HG03103 (cell line): ENCODE results near the gene GZMM.
A peak's percentile ranks its signal among the peaks of the same experiment; 100 is the strongest.

Source experiments
- ATAC-seq: cut with Tn5 transposase; IDR thresholded peaks from one replicate; pipeline ENCODE4 v1.9.1; 2021; ENCODE audit warnings: low read depth; ENCODE audit not compliant: unreplicated experiment

GZMM gene

DNA sequence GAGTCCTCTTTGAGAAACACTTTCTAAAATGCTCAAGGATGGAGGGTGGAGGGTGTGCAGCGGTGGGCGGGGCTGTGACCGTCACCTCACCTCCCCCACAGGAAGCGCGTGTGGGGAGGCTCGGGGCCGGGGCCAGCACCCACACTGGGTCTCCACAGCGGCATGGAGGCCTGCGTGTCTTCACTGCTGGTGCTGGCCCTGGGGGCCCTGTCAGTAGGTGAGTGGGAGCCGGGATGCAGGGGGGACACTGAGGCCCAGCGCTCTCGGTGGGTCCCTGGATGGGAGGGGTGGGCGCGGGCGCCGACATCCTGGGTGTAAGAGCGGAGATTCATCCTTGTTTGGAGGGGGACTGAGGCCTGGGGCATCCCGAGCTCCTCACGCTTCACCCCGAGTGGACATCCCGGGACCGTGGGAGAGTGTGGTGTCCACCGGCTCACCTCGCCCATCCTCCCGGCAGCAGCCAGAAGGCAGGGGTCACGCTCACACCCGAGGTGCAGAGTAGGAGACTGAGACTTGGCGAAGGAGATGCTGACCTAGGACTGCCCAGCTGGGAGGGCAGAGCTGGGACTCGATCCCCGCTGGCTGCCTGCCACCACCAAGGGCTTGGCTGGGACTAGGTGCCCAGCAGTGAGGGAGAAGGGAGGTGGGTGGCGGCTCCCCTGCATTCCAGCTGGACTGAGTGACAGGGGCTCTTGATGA lies at the start of gene GZMM:
Gene GZMM, plus strand, starts transcription at position 144 of the 699 bp plus-strand sequence. Its CDS starts 19 bp downstream, at position 163.
- ATAC-seq = no peak

DNA sequence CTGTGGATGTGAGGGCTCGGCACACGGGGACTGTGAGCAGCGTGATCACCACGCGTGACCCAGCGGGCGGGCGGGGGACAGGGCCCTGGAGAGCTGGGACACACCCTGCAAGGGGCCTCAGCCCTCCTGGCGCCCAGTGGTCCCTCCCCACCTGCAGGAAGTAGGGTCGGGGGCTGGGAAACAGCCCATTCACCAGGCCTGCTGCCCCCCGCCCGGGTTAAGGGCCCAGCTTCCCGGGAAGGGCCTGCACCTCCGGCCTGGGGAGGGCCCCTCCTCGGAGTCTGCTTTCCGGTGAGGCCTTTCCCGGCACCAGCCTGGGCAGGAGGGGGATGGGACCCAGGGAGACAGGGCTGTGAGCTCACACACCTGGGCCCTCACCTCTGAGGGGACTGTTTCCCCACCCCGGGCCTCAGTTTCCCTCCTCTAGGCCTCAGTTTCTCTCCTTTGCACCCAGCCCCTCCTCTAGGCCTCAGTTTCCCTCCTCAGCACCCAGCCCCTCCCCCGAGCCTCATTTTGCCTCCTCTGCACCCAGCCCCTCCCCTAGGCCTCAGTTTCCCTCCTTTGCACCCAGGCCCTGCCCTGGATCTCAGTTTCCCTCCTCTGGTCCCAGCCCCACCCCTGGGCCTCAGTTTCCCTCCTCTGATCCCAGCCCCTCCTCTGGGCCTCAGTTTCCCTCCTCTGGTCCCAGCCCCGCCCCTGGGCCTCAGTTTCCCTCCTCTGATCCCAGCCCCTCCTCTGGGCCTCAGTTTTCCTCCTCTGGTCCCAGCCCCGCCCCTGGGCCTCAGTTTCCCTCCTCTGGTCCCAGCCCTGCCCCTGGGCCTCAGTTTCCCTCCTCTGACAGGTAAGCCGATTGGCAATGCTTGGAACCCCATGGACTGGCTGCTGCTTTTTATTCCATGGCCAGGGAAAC lies 49.4 kb upstream of the GZMM start:
- no peak for ATAC-seq

DNA sequence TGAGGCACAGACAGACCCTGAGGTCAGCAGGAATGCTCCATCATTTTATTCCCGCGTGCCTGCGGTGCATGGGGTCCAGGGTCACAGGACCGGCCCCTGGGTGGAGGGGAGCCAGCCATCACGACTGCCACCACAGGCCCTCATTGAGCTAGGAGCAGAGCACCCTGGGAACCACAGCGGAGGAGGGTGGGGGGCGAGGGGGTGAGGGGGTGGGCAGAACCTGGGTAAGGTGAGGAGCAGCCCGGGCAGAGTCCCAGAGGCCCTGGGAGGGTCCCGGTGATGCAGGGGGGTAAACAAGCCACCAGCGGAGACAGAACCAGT lies 48.8 kb upstream of the GZMM start:
- ATAC-seq = no peak

DNA sequence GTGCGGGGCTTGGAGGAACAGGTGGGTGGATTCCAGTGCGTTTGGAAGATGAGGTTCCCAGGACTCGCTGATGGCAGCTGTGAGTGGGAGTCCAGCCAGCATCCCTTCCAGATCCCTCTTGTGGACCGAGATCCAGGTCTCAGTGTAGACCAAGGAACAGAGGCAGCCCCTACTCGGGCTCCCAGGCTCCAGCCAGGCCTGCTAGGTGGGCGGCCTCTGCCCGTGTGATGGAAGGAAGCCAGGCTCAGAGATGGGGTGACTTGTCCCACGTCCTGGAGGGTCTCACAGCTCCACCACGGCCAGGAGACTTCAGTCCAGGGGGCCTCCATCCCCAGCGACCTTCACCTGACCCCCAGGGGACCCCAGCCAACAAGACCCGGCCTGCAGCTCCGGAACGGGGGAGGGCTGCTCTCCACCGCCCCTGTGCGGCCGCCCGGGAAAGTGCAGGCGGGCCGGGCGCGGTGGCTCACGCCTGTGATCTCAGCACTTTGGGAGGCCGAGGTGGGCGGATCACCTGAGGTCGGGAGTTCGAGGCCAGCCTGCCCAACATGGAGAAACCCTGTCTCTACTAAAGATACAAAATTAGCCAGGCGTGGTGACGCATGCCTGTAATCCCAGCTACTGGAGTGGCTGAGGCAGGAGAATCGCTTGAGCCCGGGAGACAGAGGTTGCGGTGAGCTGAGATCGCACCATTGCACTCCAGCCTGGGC lies 48.3 kb upstream of the GZMM start:
- ATAC-seq = no peak

DNA sequence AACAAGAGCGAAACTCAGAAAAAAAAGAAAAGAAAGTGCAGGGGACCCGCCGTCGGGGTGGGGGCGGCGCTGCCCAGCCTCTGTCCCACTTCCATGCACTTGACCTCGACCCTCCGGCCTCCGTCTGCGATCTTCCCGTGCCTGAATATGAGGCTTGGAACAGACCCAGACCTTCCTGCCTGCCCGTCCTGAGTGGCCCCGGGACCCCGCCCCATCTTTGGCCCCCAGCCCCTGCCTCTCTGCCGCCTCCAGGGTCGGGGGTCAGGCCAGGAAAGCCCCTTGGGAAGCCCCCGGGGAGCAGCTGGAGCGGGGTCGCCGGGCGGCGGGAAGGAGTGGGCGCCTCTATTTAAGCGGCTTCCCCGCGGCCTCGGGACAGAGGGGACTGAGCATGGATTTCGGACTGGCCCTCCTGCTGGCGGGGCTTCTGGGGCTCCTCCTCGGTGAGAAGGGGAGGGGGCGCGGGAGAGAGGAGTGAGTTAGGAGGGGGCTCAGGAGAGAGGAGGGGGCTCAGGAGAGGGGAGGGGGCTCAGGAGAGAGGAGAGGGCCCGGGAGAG lies 47.7 kb upstream of the GZMM start, which contains the start of gene MADCAM1:
Gene MADCAM1, plus strand, starts transcription at position 375 of the 554 bp plus-strand sequence. Its CDS starts 14 bp downstream, at position 389.
- ATAC-seq = no peak

DNA sequence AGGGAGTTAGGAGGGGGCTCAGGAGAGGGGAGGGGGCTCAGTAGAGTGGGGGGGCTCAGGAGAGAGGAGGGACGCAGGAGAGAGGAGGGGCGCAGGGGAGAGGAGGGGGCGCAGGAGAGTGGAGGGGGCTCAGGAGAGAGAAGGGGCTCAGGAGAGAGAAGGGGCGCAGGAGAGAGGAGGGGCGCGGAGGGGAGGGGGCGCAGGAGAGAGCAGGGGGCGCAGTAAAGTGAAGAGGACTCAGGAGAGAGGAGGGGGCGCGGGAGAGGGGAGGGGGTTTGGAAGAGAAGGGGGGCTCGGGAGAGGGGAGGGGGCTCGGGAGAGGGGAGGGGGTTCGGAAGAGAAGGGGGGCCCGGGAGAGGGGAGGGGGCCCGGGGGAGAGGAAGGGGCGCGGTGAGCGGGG lies 46.9 kb upstream of the GZMM start:
- no peak for ATAC-seq

DNA sequence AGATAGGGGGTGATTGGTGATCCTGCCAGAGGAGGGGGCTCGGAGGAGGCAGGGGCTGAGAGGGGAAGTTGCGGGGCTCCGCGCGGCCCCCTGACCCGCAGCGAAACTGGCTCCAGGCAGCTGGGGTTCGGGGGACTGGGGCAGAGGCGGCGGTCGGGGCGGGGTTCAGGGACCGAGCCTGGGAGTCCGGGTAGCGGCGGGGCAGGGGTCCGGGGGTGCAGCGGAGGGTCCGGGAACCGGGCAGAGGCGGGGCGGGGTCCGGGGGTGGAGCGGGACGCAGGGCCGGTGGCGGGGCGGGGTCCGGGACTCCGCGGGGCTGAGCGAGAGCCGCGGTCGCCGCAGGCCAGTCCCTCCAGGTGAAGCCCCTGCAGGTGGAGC lies 46.4 kb upstream of the GZMM start:
- no peak for ATAC-seq

DNA sequence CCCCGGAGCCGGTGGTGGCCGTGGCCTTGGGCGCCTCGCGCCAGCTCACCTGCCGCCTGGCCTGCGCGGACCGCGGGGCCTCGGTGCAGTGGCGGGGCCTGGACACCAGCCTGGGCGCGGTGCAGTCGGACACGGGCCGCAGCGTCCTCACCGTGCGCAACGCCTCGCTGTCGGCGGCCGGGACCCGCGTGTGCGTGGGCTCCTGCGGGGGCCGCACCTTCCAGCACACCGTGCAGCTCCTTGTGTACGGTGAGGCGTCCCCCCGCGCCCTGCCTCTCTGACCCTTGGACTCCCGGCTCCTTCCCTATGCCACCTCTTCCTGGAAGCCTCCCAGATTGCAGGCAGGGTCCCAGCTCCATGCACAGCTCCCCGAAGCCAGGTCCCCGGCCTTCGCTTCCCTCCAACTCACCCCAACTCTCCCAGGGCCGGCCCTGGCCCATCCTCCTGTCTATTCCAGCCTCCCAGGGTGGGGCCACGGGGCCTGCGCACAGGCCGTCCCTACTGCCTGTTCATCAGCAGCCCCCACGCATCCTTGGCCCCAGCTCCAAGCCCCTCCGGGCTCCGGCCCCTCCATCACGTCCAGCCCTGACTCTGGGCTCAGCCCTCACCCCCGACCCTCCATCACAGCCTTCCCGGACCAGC lies 45.9 kb upstream of the GZMM start:
- no peak for ATAC-seq

DNA sequence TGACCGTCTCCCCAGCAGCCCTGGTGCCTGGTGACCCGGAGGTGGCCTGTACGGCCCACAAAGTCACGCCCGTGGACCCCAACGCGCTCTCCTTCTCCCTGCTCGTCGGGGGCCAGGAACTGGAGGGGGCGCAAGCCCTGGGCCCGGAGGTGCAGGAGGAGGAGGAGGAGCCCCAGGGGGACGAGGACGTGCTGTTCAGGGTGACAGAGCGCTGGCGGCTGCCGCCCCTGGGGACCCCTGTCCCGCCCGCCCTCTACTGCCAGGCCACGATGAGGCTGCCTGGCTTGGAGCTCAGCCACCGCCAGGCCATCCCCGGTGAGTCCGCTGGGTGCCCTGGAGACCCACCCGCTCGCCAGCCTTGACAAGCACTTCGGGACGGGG lies 45.4 kb upstream of the GZMM start:
- no peak for ATAC-seq

DNA sequence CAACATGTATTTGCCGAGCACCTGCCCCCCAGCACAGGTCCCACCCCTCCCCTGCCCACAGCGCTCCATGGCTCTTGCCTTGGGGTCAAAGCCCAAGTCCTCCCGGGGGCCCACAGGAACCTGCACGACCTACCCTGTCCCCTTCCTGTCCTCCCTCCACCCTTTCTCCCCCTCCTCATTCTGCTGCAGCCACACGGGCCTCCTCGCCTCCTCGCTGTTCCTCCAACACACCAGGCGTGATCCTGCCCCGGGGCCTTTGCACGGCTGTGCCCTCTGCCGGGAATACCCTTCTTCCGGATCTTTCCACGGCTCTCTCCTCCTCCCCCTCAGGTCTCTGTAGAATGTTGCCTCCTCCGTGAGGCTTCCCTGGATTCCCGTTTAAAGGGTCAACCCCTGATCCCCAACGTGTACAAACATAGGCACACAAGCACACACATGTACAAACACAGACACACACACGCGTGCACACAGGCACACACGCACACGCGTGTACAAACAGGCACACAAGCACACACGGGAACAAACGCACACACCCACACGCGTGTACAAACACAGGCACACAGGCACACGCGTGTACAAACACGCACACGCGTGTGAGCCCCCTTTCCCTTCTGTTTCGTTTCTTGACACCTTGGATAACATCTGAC lies 44.8 kb upstream of the GZMM start:
- ATAC-seq = no peak

DNA sequence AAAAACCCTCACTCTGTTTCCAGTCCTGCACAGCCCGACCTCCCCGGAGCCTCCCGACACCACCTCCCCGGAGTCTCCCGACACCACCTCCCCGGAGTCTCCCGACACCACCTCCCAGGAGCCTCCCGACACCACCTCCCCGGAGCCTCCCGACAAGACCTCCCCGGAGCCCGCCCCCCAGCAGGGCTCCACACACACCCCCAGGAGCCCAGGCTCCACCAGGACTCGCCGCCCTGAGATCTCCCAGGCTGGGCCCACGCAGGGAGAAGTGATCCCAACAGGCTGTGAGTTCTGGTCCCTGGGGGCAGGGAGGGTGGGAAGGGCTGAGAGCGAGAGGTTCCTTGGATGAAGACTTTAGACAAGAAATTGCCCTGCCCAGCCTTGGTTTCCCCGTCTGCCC lies 42.2 kb upstream of the GZMM start:
- no peak for ATAC-seq

DNA sequence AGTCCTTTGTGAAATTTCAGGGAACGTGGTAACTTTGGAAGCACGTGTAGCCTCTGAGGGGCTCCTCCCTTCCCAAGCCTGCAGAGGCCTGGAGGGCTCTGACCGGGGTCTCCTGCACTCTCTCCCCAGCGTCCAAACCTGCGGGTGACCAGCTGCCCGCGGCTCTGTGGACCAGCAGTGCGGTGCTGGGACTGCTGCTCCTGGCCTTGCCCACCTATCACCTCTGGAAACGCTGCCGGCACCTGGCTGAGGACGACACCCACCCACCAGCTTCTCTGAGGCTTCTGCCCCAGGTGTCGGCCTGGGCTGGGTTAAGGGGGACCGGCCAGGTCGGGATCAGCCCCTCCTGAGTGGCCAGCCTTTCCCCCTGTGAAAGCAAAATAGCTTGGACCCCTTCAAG lies 39.2 kb upstream of the GZMM start:
- no peak for ATAC-seq

DNA sequence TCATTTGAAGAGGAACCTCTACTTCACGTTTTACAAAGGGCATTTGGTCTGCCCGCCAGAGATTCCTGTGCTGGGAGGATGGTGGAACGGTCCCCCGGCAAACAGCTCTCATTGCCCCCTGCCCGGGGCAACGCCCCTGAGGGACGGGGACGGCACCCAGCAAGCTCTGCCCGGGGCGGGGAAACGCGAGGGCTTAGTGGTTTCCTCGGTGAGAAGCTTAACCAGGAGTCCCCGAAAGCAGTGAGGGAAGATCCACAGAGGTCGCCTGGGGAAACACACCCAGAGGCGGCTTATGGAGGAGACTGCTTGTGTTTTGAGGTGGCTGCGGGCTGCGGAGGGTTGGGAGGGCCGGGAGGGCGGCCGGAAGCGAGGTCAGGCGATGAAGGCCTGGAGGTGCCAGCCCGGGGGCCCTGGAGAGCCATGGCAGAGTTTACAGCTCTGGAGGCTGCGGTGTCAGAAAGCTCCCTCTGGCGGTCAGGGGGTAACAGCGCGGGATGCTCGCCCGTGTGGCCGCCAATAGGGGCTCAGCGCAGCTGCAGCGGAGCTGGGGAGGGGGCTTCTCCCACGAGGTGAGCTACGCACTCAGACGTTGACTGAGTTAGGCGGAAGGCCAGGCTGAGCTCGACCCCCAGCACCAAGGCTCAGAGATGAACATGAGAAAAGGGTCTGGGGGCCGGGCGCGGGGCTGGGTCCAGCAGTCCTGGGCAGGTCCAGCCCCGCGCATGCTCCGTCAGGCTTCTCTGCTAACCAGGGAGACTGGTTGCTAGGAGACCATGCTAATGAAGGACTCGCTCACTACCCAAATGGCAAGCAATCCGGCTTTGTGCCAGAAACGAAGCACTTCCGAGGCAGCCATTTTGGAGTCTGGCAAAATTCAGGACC lies 37.2 kb upstream of the GZMM start:
- ATAC-seq = peak; percentile 55

DNA sequence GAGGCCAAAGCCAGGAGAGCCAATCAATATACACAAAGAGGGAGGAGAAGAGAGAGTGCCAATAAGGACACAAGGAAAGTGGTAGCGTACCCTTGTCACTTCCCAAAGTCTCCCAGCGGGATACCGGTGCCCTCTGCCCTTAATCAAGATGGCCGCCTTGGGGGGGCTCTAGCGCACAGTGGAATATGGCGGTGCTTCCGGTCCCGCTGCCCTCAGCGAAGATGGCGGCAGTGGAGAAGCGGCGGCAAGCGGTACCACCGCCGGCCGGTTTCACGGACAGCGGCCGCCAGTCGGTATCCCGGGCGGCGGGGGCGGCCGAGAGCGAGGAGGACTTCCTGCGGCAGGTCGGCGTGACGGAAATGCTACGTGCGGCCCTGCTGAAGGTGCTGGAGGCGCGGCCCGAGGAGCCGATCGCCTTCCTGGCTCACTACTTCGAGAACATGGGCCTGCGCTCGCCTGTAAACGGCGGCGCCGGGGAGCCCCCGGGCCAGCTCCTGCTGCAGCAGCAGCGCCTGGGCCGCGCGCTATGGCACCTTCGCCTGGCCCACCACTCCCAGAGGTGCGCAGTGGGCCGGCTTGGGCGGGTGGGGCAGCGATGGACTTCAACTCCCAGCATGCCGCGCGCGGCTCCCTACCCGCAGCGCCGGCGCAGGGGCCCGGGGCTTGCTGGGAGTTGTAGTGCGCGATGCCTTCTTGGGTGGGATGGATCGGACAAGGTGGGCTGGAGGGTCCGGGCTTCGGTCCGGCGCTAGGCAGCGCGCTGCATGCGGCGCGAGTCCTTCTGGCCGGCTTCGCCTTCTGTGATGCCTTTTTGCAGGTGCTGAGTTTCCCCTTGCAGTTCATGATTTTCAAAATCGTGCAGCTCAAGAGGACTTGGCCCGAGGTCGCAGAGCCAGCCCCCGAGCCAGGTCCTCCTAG lies 36.3 kb upstream of the GZMM start, which contains the start of gene TPGS1:
Gene TPGS1, plus strand, starts transcription at position 212 of the 918 bp plus-strand sequence. Its CDS starts 10 bp downstream, at position 222.
- peak; percentile 48 for ATAC-seq

DNA sequence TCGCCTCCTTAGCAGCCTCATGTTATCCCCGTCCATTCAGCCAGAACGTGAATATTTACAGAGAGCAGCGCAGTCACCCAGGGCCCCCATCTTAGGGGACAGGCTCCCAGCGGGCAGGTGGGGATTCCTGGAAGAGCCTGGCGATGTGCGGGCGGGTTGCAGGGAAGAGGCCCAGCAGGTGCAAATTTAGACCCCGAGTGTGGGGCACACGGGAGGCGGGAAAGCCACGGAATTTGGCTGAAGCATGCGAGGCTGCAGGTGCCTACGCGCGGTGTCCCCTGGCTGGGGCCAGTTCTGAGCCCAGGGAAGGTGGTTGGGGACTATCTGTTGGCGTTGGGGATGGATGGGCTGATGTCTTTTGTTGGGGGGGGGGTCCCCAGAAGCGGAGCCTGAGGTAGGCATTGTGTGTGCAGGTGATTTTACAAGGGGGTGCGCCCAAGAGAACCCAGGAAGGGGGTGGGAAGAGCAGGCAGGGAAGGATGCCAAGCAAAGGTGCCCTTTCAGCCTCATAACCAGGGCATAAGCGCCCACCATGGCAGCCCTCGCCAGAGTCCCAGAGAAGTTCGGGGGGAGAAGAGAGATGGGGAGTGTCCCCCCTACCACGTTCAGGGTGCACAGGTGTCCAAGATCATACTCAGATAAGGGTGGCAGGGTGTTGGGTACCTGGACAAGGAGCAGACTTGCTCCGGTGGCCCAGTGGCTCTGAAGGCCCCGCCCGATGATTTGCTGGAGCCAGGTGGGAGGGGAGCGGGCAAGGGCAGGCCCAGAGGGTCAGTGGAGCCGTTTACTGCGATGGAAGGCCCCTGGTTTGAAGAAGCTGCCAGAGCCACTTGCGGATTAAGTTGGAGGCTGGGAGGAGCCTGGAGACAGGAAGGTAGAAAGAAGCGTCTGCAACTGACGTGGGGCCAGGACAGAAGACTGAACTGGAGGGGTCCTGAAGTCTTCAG lies 35.4 kb upstream of the GZMM start:
- ATAC-seq = no peak

DNA sequence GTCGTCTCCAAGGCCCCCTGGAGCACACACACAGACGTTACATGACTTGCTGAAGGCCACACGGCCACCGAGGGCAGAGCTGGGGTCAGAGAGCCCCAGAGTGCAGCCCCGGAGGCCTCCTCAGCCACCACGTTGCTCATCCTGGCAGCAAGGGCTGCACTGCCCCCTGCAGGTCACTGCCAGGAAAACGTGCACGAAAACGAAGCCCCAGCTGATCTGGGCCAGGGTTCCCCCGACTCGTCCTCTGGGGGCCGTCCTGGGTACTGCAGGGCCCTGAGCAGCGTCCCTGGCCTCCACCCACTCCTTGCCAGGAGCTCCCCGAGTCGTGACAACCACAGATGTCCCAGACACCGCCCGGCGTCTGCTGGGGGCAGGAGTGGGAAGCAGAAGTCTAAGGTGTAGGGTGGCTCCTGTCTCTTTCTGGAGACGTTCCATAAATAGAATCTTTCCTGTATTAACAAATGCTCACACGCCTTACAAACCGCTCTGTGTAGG lies 33.2 kb upstream of the GZMM start:
- no peak for ATAC-seq
